COR-L47 (cell line): ENCODE data around the gene PIK3R6.
"Not testable (repeated sequence)": the region's sequence is repeated elsewhere in the genome, so short reads cannot be mapped to it uniquely, and the experiment has no call there.

ENCODE experiments used
- DNase-seq: peaks from one replicate; lab custom pipeline; 2025; lab: John Stamatoyannopoulos, UW

The PIK3R6 gene

GRCh38 chr17:8875436-8875835 lies 8.0 kb upstream of the PIK3R6 start:
- no peak for DNase-seq

GRCh38 chr17:8873801-8874715 lies 6.6 kb upstream of the PIK3R6 start:
- DNase-seq = no peak

GRCh38 chr17:8872705-8873435 lies 5.4 kb upstream of the PIK3R6 start:
- no peak for DNase-seq

- DNase-seq = no peak
These were observed 4.7 kb upstream of the PIK3R6 start for GRCh38 chr17:8872036-8872704.

GRCh38 chr17:8871081-8871581 lies 3.7 kb upstream of the PIK3R6 start:
- DNase-seq = no peak

- no peak for DNase-seq
These were observed 3.0 kb upstream of the PIK3R6 start for GRCh38 chr17:8870406-8871040.

GRCh38 chr17:8869114-8869815 lies 1.8 kb upstream of the PIK3R6 start:
- DNase-seq = no peak

- no peak for DNase-seq
These were observed 1.1 kb upstream of the PIK3R6 start for GRCh38 chr17:8868529-8868951.

- no peak for DNase-seq
These were observed 618 bp upstream of the PIK3R6 start for GRCh38 chr17:8868092-8868491.

GRCh38 chr17:8865811-8866210 lies 1.7 kb downstream of the PIK3R6 start:
- DNase-seq = no peak

- no peak for DNase-seq
These were observed 2.1 kb downstream of the PIK3R6 start for GRCh38 chr17:8865385-8865784.

GRCh38 chr17:8862213-8863056 lies 5.0 kb downstream of the PIK3R6 start:
- DNase-seq = no peak

- no peak for DNase-seq
These were observed 5.8 kb downstream of the PIK3R6 start for GRCh38 chr17:8861495-8862181.

GRCh38 chr17:8859804-8860430 lies 7.6 kb downstream of the PIK3R6 start:
- DNase-seq = no peak

- no peak for DNase-seq
These were observed 8.3 kb downstream of the PIK3R6 start for GRCh38 chr17:8859027-8859803.

- DNase-seq = no peak
These were observed 9.6 kb downstream of the PIK3R6 start for GRCh38 chr17:8857919-8858318.

- DNase-seq = no peak
These were observed 10.5 kb downstream of the PIK3R6 start for GRCh38 chr17:8856869-8857575.

GRCh38 chr17:8856205-8856603 lies 11.3 kb downstream of the PIK3R6 start:
- DNase-seq = not testable (repeated sequence)
